Kidney (tissue), 14 donors: Measurements from ENCODE around the gene U2AF2. TPM values are rescaled to one million over a fixed set of nuclear protein-coding genes. Genes with fewer than 3 reads are reported as not detected.

Source experiments
- DNase-seq, 5 donors: peaks; one replicate each; pipeline ENCODE4 v3.0.0-alpha.2; 2013 to 2020
- FAIRE-seq: peaks from 2 replicates; lab custom pipeline; 2012; peaks lifted over from hg19 to GRCh38; lab: Jason Lieb, UNC
- H3K27ac ChIP-seq, 2 donors: one replicate each; pipeline ENCODE4 v1.7.0; 2013; ENCODE audit warnings: low read depth in 2 of 2, low read length in 2 of 2, inconsistent platforms in 1 of 2
- H3K27me3 ChIP-seq: one replicate; pipeline ENCODE4 v1.7.1; 2013; ENCODE audit warnings: low read length, inconsistent platforms; ENCODE audit not compliant: control insufficient read depth, insufficient read depth
- H3K36me3 ChIP-seq, 3 donors: one replicate each; pipeline versions ENCODE4 v1.7.0 to v1.7.1; 2013; ENCODE audit warnings: low read length in 3 of 3, control low read depth in 1 of 3, inconsistent platforms in 1 of 3; ENCODE audit not compliant: insufficient read depth in 3 of 3, control insufficient read depth in 2 of 3
- H3K4me1 ChIP-seq, 3 donors: one replicate each; pipeline versions ENCODE4 v1.7.0 to v1.7.1; 2013; ENCODE audit warnings: low read length in 3 of 3, inconsistent platforms in 1 of 3, low read depth in 1 of 3; ENCODE audit not compliant: control insufficient read depth in 2 of 3, insufficient read depth in 2 of 3
- H3K4me3 ChIP-seq, 3 donors: one replicate each; pipeline versions ENCODE4 v1.7.0 to v1.8.1; 2013; ENCODE audit warnings: low read length in 3 of 3, control low read depth in 1 of 3, inconsistent platforms in 1 of 3
- H3K9ac ChIP-seq, 3 donors: one replicate each; pipeline versions ENCODE4 v1.7.0 to v1.7.1; 2013; ENCODE audit warnings: low read length in 3 of 3, control low read depth in 1 of 3, inconsistent platforms in 1 of 3
- H3K9me3 ChIP-seq, 3 donors: one replicate each; pipeline versions ENCODE4 v1.7.0 to v1.7.1; 2013; ENCODE audit warnings: low read length in 3 of 3, control low read depth in 1 of 3, inconsistent platforms in 1 of 3; ENCODE audit not compliant: control insufficient read depth in 2 of 3, insufficient read depth in 1 of 3
- intact Hi-C: fragments of 100-400 bp; cut with DNase I; formaldehyde crosslinking; loops from one replicate; pipeline ENCODE4 v1.11.1; 2022
- polyA plus RNA-seq: library from polyadenylated mRNA; stranded (reverse); fragments of 350-450 nt; fragmentation: Illumina TruSeq; extraction: RNeasy Lipid Tissue Mini Kit (QIAGEN cat#74804); gene quantifications from one replicate; pipeline ENCODE4 v1.2.3, GENCODE V29; 2014; ENCODE audit warnings: low read depth, low replicate concordance; ENCODE audit not compliant: insufficient read depth
- total RNA-seq: library from RNA; stranded (reverse); fragmentation: NEBNext Ultra II Directional; extraction: Animal tissue kit (Norgen Biotek cat#: 25700); gene quantifications from one replicate; pipeline ENCODE4 v1.2.1, GENCODE V29; 2021
- TF ChIP-seq, protein P1 (sequence below): IDR thresholded peaks from 3 replicates; pipeline ENCODE4 v1.5.1; 2012; ENCODE audit warnings: mild to moderate bottlenecking, moderate library complexity, borderline replicate concordance; ENCODE audit not compliant: insufficient read depth; ENCODE audit errors: extremely low read depth
- donor health status: control.
- donor health status: control.
- donor health status: control.
- donor health status: control.
- donor health status: control.
- donor health status: DM: yes; HTN: yes; CAD: no.
- donor health status: Normal renal cell carcinoma (clear cell type).

Gene U2AF2
- total and polyA plus RNA-seq, 2 donors from 2014 or later, result 54.8 to 161 TPM

DNA sequence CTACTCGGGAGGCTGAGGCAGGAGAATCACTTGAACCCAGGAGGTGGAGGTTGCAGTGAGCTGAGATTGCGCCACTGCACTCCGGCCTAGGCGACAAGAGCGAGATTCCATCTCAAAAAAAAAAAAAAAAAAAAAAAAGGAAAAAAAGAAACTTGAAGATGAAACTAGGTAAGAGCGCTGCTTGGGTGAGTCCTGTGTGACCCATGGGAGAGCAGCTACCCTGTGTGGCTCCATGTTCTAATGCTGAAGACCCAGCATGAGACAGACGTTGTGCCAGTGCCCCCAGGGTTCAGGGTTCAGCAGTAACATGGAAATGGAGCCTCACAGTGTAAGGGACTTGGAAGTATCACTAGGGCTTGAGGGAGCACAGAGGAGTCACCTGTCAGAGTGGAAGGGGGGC lies 36.4 kb upstream of the U2AF2 start:
- no peak overlapping the region for H3K9ac ChIP-seq
- H3K4me3 ChIP-seq, result no peak overlapping the region
- TF ChIP-seq, protein P1, sequence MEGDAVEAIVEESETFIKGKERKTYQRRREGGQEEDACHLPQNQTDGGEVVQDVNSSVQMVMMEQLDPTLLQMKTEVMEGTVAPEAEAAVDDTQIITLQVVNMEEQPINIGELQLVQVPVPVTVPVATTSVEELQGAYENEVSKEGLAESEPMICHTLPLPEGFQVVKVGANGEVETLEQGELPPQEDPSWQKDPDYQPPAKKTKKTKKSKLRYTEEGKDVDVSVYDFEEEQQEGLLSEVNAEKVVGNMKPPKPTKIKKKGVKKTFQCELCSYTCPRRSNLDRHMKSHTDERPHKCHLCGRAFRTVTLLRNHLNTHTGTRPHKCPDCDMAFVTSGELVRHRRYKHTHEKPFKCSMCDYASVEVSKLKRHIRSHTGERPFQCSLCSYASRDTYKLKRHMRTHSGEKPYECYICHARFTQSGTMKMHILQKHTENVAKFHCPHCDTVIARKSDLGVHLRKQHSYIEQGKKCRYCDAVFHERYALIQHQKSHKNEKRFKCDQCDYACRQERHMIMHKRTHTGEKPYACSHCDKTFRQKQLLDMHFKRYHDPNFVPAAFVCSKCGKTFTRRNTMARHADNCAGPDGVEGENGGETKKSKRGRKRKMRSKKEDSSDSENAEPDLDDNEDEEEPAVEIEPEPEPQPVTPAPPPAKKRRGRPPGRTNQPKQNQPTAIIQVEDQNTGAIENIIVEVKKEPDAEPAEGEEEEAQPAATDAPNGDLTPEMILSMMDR, result no peak
- intact Hi-C loops, result loop anchor here (10.0 kb wide), 1 partner anchor 354 kb away; no protein-coding TSS in a partner anchor
- H3K27ac ChIP-seq, result no peak overlapping the region
- H3K36me3 ChIP-seq, result peaks cover 0 to 6% (median 0%) of the 10 kb centered on the region in 3 donors
- peaks cover 0 to under 1% (median 0%) of the 10 kb centered on the region in 3 donors for H3K4me1 ChIP-seq
- DNase-seq (no peak), FAIRE-seq (no peak)
- H3K9me3 ChIP-seq, result no peaks in the 10 kb centered on the region
- H3K27me3 ChIP-seq, result no peaks in the 10 kb centered on the region

- FAIRE-seq, result no peak
- no peak overlapping the region for H3K9ac ChIP-seq
- no peak for DNase-seq
Measured at GRCh38 chr19:55619286-55619685, 35.5 kb upstream of the U2AF2 start.

GRCh38 chr19:55620410-55621204 lies 34.2 kb upstream of the U2AF2 start:
- Histone ChIP-seq H3K9ac (no peak overlapping the region), H3K4me1 (peaks cover 2 to 6% (median 5%) of the 10 kb centered on the region in 3 donors), H3K9me3 (no peaks in the 10 kb centered on the region), H3K27ac (no peak overlapping the region), H3K4me3 (no peak overlapping the region), H3K27me3 (no peaks in the 10 kb centered on the region), H3K36me3 (peaks cover 0 to 6% (median 0%) of the 10 kb centered on the region in 3 donors)
- DNase-seq (no peak), FAIRE-seq (no peak)
- TF ChIP-seq, protein P1, result no peak
- intact Hi-C loops, result no loop called here

More at GRCh38 chr19:55619286-55619685, 35.5 kb upstream of the U2AF2 start:
- Histone ChIP-seq H3K4me3 (no peak overlapping the region), H3K27ac (no peak overlapping the region), H3K27me3 (no peaks in the 10 kb centered on the region), H3K36me3 (peaks cover 0 to 6% (median 0%) of the 10 kb centered on the region in 3 donors), H3K4me1 (peaks cover 2 to 5% (median 3%) of the 10 kb centered on the region in 3 donors), H3K9me3 (no peaks in the 10 kb centered on the region)
- intact Hi-C loops, result loop anchor here (10.0 kb wide), 1 partner anchor 354 kb away; no protein-coding TSS in a partner anchor
- TF ChIP-seq, protein P1, result no peak
